MCF 10A (cell line): ENCODE results near the gene FGFBP2. TPM values are rescaled to one million over a fixed set of nuclear protein-coding genes. Genes with fewer than 3 reads are reported as not detected.

ENCODE experiments used
- BruUV-seq: library from RNA; stranded (reverse); fragments of 400-500 nt; replicated peaks from 2 replicates; lab custom pipeline; 2021; lab: Mats Ljungman, UMichigan
- CTCF ChIA-PET: fragments of 300-600 bp; sonication (Branson Sonifier 250); formaldehyde crosslinking; extraction: SDS; loops from one replicate; lab custom pipeline; 2021; ENCODE audit warnings: antibody characterized with exemption, inconsistent platforms; lab: Yijun Ruan, JAX
- POLR2A ChIA-PET: fragments of 300-600, 350-650 bp; sonication (Branson Sonifier 250); formaldehyde crosslinking; extraction: SDS; loops from one replicate; lab custom pipeline; 2020; ENCODE audit warnings: antibody characterized with exemption, inconsistent platforms; lab: Yijun Ruan, JAX
- DNase-seq: peaks from one replicate; pipeline ENCODE4 v3.0.0-alpha.2; 2018; ENCODE audit not compliant: unreplicated experiment
- H3K27ac Mint-ChIP-seq: one replicate; pipeline ENCODE4 v1.8.0; 2022; ENCODE audit warnings: mild to moderate bottlenecking, low read depth, mixed read lengths; ENCODE audit not compliant: unreplicated experiment
- H3K27me3 Mint-ChIP-seq: one replicate; pipeline ENCODE4 v1.8.0; 2022; ENCODE audit warnings: mixed read lengths; ENCODE audit not compliant: insufficient read depth, unreplicated experiment
- H3K36me3 Mint-ChIP-seq: one replicate; pipeline ENCODE4 v1.8.0; 2022; ENCODE audit warnings: mild to moderate bottlenecking, moderate library complexity, mixed read lengths; ENCODE audit not compliant: insufficient read depth, unreplicated experiment
- H3K4me1 Mint-ChIP-seq: one replicate; pipeline ENCODE4 v1.8.0; 2022; ENCODE audit warnings: mixed read lengths; ENCODE audit not compliant: insufficient read depth, unreplicated experiment
- H3K4me3 Mint-ChIP-seq: one replicate; pipeline ENCODE4 v1.8.0; 2022; ENCODE audit warnings: mild to moderate bottlenecking, moderate library complexity, mixed read lengths; ENCODE audit not compliant: unreplicated experiment
- H3K9me3 Mint-ChIP-seq: one replicate; pipeline ENCODE4 v1.8.0; 2022; ENCODE audit warnings: mixed read lengths; ENCODE audit not compliant: unreplicated experiment
- intact Hi-C: fragments of 100-400 bp; cut with micrococcal nuclease; formaldehyde crosslinking; loops from 2 replicates; pipeline ENCODE4 v1.14.1; 2022
- total RNA-seq: library from RNA; stranded (reverse); gene quantifications from 2 replicates; pipeline ENCODE4 v1.2.3, GENCODE V29; 2022
- TF ChIP-seq, protein P1 (sequence below): fragments of 200-600 bp; IDR thresholded peaks from one replicate; pipeline ENCODE4 v1.8.0; 2022; ENCODE audit warnings: antibody characterized with exemption, mild to moderate bottlenecking; ENCODE audit not compliant: unreplicated experiment

FGFBP2 gene
- total RNA-seq, 1 experiment from 2014 or later = not detected

DNA sequence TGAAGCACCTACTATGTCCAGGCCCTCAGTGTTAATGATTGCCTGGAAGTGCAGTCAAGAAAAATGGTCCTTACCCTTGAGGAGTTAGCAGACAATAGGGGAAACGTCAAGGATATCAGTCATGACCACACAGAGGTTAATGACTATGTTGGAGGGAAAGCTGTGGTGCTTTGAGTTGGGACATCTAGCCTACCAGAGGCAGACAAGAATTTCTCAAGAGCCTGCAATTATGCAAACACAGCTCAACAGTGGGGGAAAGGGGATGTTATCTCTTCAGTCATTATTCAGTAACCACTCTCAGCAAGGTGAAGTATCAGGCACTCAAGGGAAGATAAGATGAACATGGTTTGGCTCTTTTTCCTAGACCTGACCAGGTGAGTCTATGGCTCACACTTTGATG lies 17.5 kb downstream of the FGFBP2 start:
- no peaks in the 10 kb centered on the region for H3K27me3 Mint-ChIP-seq
- H3K36me3 Mint-ChIP-seq = peaks cover 5% of the 10 kb centered on the region
- peaks cover 20% of the 10 kb centered on the region for H3K4me1 Mint-ChIP-seq
- TF ChIP-seq, protein P1, sequence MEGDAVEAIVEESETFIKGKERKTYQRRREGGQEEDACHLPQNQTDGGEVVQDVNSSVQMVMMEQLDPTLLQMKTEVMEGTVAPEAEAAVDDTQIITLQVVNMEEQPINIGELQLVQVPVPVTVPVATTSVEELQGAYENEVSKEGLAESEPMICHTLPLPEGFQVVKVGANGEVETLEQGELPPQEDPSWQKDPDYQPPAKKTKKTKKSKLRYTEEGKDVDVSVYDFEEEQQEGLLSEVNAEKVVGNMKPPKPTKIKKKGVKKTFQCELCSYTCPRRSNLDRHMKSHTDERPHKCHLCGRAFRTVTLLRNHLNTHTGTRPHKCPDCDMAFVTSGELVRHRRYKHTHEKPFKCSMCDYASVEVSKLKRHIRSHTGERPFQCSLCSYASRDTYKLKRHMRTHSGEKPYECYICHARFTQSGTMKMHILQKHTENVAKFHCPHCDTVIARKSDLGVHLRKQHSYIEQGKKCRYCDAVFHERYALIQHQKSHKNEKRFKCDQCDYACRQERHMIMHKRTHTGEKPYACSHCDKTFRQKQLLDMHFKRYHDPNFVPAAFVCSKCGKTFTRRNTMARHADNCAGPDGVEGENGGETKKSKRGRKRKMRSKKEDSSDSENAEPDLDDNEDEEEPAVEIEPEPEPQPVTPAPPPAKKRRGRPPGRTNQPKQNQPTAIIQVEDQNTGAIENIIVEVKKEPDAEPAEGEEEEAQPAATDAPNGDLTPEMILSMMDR = no peak
- intact Hi-C loops = no loop called here
- no peak overlapping the region for H3K4me3 Mint-ChIP-seq
- BruUV-seq = no TSS peak
- H3K27ac Mint-ChIP-seq = no peak overlapping the region
- H3K9me3 Mint-ChIP-seq = no peaks in the 10 kb centered on the region
- no peak for DNase-seq
- ChIA-PET CTCF (interaction anchor here (0.5 to 12.1 kb wide), 2 partner anchors 50 to 63 kb away, joined by 3 to 357 read pairs; no protein-coding TSS in a partner anchor), POLR2A (no interaction called here)

DNA sequence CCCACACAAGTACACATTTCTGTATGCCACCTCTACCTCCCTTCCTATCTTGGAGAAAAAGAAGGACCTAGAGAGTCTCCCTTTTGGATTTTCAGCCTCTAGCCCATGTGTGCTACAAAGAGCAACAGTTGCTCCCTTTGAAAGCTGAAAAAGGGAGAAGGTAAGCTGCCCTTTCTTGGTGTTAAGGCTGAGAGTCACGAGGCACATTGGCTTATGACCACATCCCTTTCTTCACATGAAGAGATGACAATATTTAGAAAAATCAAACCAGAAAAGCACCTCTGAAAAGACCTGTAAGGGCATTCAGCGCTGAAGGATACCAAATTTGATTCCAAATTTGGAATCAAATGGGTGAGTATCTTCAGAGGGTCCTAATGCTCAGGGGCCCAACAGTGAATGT lies 18.1 kb downstream of the FGFBP2 start:
- no peak overlapping the region for H3K4me3 Mint-ChIP-seq
- no peak for DNase-seq
- no peaks in the 10 kb centered on the region for H3K27me3 Mint-ChIP-seq
- TF ChIP-seq, protein P1 = no peak
- H3K36me3 Mint-ChIP-seq = peaks cover 5% of the 10 kb centered on the region
- no TSS peak for BruUV-seq
- POLR2A ChIA-PET = no interaction called here
- CTCF ChIA-PET = interaction anchor here (0.6 to 12.1 kb wide), 3 partner anchors 63 to 492 kb away, joined by 4 to 357 read pairs (median 31); no protein-coding TSS in a partner anchor
- no peak overlapping the region for H3K27ac Mint-ChIP-seq
- intact Hi-C loops = no loop called here
- H3K4me1 Mint-ChIP-seq = peaks cover 20% of the 10 kb centered on the region
- H3K9me3 Mint-ChIP-seq = no peaks in the 10 kb centered on the region

DNA sequence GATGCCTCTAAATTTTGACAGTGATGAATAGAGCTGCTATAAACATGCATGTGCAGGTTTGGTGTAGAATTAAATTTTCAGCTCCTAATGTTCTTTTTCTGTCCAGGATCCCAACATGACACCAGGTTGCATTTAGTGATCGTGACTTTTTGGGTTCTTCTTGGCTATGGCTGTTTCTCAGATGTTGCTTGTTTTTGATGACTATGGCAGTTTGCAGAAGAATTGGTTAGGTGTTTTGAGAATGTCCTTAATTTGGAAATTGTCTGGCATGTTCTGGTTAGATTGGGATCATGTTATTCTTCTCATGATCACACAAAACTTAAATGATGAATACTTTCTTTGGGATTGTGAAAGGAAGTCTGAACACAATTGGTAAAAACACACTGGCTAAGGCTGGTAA lies 20.7 kb downstream of the FGFBP2 start:
- peaks cover 16% of the 10 kb centered on the region for H3K4me1 Mint-ChIP-seq
- no peaks in the 10 kb centered on the region for H3K27me3 Mint-ChIP-seq
- no peak overlapping the region for H3K27ac Mint-ChIP-seq
- POLR2A ChIA-PET = interaction anchor here (0.8 kb wide), 1 partner anchor 29 kb away, joined by 3 read pairs; no protein-coding TSS in a partner anchor
- TF ChIP-seq, protein P1 = no peak
- no peak for DNase-seq
- H3K4me3 Mint-ChIP-seq = no peak overlapping the region
- H3K36me3 Mint-ChIP-seq = no peaks in the 10 kb centered on the region
- CTCF ChIA-PET = interaction anchor here (4.3 kb wide), 1 partner anchor 60 kb away, joined by 31 read pairs; no protein-coding TSS in a partner anchor
- no peaks in the 10 kb centered on the region for H3K9me3 Mint-ChIP-seq
- intact Hi-C loops = no loop called here
- BruUV-seq = no TSS peak

DNA sequence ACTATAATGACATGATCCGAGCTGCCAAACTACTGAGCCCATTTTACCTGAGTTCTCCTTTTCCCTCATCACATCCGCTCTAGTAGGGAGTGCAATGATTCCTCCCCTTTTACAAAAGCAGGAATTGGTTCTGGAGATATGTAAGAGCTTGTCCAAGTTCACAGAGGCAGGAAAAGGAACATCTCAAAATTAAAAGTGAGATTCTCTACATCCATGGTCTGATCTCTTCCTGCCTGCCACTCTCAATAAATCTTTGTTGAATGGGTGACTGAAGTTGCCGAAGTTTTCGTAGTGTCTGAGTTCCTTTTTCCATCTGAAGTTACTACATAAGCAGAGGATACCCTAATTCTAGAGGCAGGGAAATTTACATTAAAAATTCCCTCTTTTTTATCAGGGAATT lies 24.3 kb downstream of the FGFBP2 start, which contains the start of gene FGFBP1:
Gene FGFBP1, minus strand, starts transcription at position 101 of the 400 bp plus-strand sequence. CDS start 2,108 bp downstream, outside the sequence.
- Mint-ChIP-seq H3K27me3 (no peaks in the 10 kb centered on the region), H3K4me3 (peak within 1 kb of the TSS; percentile 58), H3K4me1 (peaks cover 30% of the 10 kb centered on the region), H3K27ac (no peak within 1 kb of the TSS), H3K36me3 (peaks cover 13% of the 10 kb centered on the region), H3K9me3 (no peaks in the 10 kb centered on the region)
- no peak for DNase-seq
- intact Hi-C loops = loop anchor here (5.0 kb wide), 1 partner anchor 56 kb away; no protein-coding TSS in a partner anchor
- CTCF ChIA-PET = interaction anchor here (0.6 to 6.8 kb wide), 8 partner anchors 11 to 133 kb away, joined by 3 to 55 read pairs (median 4); no protein-coding TSS in a partner anchor
- POLR2A ChIA-PET = interaction anchor here (0.8 to 6.0 kb wide), 10 partner anchors 9 to 56 kb away, joined by 3 to 28 read pairs (median 4); no protein-coding TSS in a partner anchor
- BruUV-seq = no TSS peak
- TF ChIP-seq, protein P1 = no peak
